Activated T-helper 1 cell treated with anti-CD3 and anti-CD28 coated beads, Interleukin-12 subunit alpha, Interleukin-12 subunit beta, Interleukin-2, Interleukin-4 antibody, amounts not matched to agents 30 ng/mL and 10 ng/mL and 1 ng/mL, durations not matched to agents 14 hours and 24 hours and 36 hours (primary cell): Measurements from ENCODE around the gene RD3L. TPM values are rescaled to one million over a fixed set of nuclear protein-coding genes. Genes with fewer than 3 reads are reported as not detected.
"Not testable (repeated sequence)": the region's sequence is repeated elsewhere in the genome, so short reads cannot be mapped to it uniquely, and the experiment has no call there.

Experiments used
- DNase-seq: peaks from one replicate; pipeline ENCODE4 v3.0.0; 2021; ENCODE audit warnings: low spot score
- H3K27ac Mint-ChIP-seq: one replicate; pipeline ENCODE4 v1.8.0; 2021; ENCODE audit warnings: mild to moderate bottlenecking, mixed read lengths
- H3K27me3 Mint-ChIP-seq: one replicate; pipeline ENCODE4 v1.8.0; 2022; ENCODE audit warnings: mild to moderate bottlenecking, moderate library complexity, mixed read lengths; ENCODE audit not compliant: insufficient read depth
- H3K36me3 Mint-ChIP-seq: one replicate; pipeline ENCODE4 v1.8.0; 2021; ENCODE audit warnings: low read depth, mixed read lengths
- H3K4me1 Mint-ChIP-seq: one replicate; pipeline ENCODE4 v1.8.0; 2021; ENCODE audit warnings: low read depth, mixed read lengths
- H3K4me3 Mint-ChIP-seq: one replicate; pipeline ENCODE4 v1.8.0; 2021; ENCODE audit warnings: mild to moderate bottlenecking, moderate library complexity, mixed read lengths
- H3K9me3 Mint-ChIP-seq: one replicate; pipeline ENCODE4 v1.8.0; 2021; ENCODE audit warnings: mixed read lengths
- intact Hi-C: fragments of 100-400 bp; cut with micrococcal nuclease; formaldehyde crosslinking; loops from one replicate; pipeline ENCODE4 v1.15.1; 2024
- total RNA-seq: library from RNA; stranded (reverse); gene quantifications from 2 replicates; pipeline ENCODE4 v1.2.3, GENCODE V29; 2022

The RD3L gene
- total RNA-seq, 1 donor from 2014 or later: not detected

DNA sequence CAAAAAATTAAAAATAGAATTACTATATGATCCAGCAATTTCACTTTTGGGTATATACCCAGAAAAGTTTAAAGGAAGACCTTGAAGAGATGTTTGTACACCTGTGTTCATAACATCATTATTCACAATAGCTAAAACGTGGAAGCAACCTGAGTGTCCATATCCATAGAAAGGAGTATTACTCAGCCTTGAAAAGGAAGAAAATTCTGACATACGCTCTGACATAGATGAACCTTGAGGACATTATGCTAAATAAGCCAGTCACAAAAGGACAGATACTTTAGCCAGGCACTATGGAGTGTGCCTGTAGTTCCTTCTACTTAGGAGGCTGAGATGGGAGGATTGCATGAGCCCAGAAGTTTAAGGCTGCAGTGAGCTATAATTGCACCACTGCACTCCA, 6.1 kb upstream of the RD3L start:
- no peak for DNase-seq
- H3K4me3 Mint-ChIP-seq: no peak overlapping the region
- no peaks in the 10 kb centered on the region for H3K36me3 Mint-ChIP-seq
- H3K27me3 Mint-ChIP-seq: peaks cover 15% of the 10 kb centered on the region
- no peaks in the 10 kb centered on the region for H3K9me3 Mint-ChIP-seq
- intact Hi-C loops: no loop called here
- no peak overlapping the region for H3K27ac Mint-ChIP-seq
- no peaks in the 10 kb centered on the region for H3K4me1 Mint-ChIP-seq

DNA sequence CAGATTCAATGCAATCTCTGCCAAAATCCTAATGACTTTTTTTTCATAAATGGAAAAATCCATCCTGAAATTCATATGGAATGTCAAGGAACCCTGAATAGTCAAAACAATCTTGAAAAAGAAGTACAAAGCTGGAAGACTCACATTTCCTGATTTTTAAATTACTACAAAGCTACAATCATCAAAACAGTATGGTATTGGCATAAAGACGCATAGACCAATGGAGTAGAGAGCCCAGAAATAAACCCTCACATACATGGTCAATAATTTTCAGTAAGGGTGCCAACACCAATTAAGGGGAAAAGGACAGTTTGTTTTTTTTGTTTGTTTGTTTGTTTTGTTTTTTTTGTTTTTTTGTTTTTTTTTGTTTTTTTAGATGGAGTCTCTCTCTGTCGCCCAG, 4.6 kb upstream of the RD3L start:
- Mint-ChIP-seq H3K9me3 (no peaks in the 10 kb centered on the region), H3K27me3 (peaks cover 20% of the 10 kb centered on the region), H3K4me3 (no peak overlapping the region), H3K4me1 (no peaks in the 10 kb centered on the region), H3K27ac (no peak overlapping the region), H3K36me3 (no peaks in the 10 kb centered on the region)
- intact Hi-C loops: no loop called here
- no peak for DNase-seq

DNA sequence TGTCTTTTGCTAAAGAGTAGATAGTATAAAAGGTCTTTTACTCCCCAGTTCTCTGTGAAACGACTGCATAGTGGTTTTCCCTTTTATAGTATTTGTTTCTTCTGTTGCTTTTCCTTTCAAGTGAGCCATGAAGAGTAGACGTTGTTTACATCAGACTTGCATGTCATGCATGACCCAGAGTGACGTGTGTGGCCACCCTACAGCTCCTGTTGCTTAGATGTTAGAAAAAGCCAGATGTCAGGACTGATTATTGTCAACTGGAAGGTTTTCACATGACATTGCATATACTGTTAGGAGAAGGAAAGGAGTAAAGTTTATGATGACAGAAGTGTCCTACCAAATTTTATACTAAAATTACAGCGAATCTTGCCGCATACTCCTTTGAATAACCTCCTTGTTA, 1.3 kb upstream of the RD3L start:
- no peak overlapping the region for H3K27ac Mint-ChIP-seq
- intact Hi-C loops: no loop called here
- DNase-seq: no peak
- H3K36me3 Mint-ChIP-seq: no peaks in the 10 kb centered on the region
- no peaks in the 10 kb centered on the region for H3K9me3 Mint-ChIP-seq
- H3K4me3 Mint-ChIP-seq: no peak overlapping the region
- no peaks in the 10 kb centered on the region for H3K4me1 Mint-ChIP-seq
- peaks cover 29% of the 10 kb centered on the region for H3K27me3 Mint-ChIP-seq

DNA sequence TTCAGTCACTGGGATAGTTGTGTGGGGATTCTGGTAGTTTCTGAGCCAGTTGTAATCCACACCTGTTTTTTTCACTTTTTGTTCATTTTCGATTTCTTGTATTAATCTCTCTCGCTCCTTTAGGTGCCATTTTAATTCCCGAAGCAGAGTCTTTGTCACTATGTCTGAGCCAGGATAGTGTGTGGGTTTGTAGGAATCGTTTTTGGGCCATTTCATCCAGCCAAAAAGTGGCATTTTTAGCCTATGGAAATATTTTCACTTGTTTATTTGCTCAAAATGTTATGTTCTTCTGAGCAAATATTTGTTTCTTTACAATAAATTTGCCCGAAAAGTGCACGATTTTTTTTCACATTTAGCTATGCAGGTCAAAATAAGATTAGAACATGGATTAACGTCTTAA, 867 bp downstream of the RD3L start:
- no peaks in the 10 kb centered on the region for H3K4me1 Mint-ChIP-seq
- no peaks in the 10 kb centered on the region for H3K9me3 Mint-ChIP-seq
- no peak overlapping the region for H3K4me3 Mint-ChIP-seq
- H3K27me3 Mint-ChIP-seq: peaks cover 32% of the 10 kb centered on the region
- no peak for DNase-seq
- no peaks in the 10 kb centered on the region for H3K36me3 Mint-ChIP-seq
- no peak overlapping the region for H3K27ac Mint-ChIP-seq
- intact Hi-C loops: no loop called here

DNA sequence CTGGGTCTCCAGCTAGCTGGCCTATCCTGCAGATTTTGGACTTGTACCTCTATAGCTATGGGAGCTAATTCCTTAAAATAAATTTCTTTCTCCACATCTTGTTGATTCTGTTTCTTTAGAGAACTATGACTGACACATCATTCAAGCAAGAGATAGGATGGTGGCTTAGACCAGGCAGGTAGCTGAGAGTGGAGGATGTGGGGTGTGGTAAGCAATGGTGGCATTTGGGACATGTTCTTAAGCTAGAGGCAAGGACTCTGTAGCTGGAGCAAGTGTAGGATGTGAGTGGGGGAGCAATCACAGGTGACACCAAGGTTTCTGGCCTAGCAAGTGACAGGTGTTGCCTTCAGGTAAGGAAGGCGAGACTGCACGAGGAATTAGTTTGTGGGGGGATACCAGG, 7.2 kb downstream of the RD3L start:
- H3K27ac Mint-ChIP-seq: no peak overlapping the region
- H3K9me3 Mint-ChIP-seq: no peaks in the 10 kb centered on the region
- intact Hi-C loops: no loop called here
- H3K4me3 Mint-ChIP-seq: no peak overlapping the region
- H3K4me1 Mint-ChIP-seq: no peaks in the 10 kb centered on the region
- H3K36me3 Mint-ChIP-seq: no peaks in the 10 kb centered on the region
- peaks cover 16% of the 10 kb centered on the region for H3K27me3 Mint-ChIP-seq
- no peak for DNase-seq

DNA sequence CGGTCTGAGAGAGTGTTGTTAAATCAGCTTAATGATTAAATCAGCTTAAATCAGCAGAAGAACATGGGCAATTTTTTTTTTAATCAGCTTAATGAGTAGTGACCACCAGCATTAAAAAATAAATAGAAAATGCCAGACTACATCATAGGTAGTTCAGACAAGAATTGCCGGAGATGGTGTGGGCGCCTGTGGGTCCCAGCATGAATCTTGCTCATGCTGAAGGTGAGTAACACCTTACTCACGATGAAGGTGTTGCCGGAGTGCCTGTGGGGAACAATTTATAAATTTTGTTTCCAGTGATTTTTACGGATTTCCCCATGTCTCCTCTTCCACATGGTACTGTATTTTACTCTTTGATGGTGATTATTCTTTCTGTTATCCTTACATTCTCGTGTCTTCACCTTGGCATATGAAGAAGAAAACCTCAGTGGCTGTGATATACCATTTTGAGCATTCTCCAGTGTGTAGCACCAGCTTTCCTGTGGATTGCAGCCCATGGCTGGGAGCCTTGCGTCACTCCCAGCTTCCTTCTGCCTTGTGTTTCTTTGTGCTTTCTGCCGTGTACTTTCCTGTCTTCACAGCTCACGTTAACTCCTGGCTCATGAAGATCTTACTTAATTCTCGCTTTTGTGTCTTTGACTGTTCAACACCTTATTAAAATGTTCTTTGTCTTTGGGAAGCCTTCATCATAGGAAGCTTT, 9.4 kb downstream of the RD3L start:
- Mint-ChIP-seq H3K9me3 (no peaks in the 10 kb centered on the region), H3K4me3 (no peak overlapping the region), H3K4me1 (no peaks in the 10 kb centered on the region), H3K36me3 (no peaks in the 10 kb centered on the region), H3K27me3 (peaks cover 12% of the 10 kb centered on the region), H3K27ac (no peak overlapping the region)
- intact Hi-C loops: no loop called here
- no peak for DNase-seq

DNA sequence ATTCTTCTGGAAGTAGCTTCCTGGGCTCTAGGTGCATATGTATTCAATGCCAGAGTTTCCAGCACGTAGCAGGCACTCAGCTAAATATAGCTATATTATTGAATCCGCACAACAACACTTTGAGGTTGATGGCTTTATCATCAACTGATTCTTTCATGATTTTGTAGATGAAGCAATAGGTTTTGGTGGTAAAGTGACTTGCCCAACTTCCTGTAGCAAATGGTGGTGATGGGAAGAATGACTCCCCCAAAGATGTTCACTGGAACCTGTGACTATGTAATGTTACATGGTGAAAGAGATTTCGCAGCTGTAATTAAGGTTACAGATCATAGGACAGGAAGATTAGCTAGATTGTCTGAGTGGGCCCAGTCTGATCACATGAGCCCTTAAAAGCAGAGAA, 10.9 kb downstream of the RD3L start:
- Mint-ChIP-seq H3K36me3 (no peaks in the 10 kb centered on the region), H3K27me3 (peaks cover 9% of the 10 kb centered on the region), H3K27ac (no peak overlapping the region), H3K4me3 (no peak overlapping the region), H3K9me3 (no peaks in the 10 kb centered on the region), H3K4me1 (no peaks in the 10 kb centered on the region)
- intact Hi-C loops: no loop called here
- no peak for DNase-seq

DNA sequence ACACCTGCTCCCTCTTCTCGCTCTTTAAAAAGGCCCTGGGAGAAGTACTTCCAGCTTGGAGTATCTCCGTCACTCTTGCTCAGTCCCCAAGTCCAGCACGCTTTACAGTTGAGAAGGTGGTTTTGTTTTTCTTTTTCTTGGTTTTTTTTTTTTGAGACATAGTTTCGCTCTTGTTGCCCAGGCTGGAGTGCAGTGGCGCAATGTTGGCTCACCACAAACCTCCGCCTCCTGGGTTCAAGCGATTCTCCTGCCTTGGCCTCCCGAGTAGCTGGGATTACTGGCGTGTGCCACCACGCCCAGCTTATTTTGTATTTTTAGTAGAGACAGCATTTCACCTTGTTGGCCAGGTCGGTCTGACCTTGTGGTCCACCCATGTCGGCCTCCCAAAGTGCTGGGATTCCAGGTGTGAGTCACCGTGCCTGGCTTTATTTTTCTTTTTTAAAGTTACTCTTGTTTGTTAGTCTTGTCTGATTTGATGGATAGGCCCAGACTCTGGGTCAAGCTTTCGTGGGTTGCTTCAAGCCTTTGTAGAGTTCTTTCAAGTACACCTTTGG, 12.2 kb downstream of the RD3L start:
- no peaks in the 10 kb centered on the region for H3K9me3 Mint-ChIP-seq
- no peaks in the 10 kb centered on the region for H3K36me3 Mint-ChIP-seq
- DNase-seq: no peak
- intact Hi-C loops: no loop called here
- no peak overlapping the region for H3K27ac Mint-ChIP-seq
- H3K4me1 Mint-ChIP-seq: no peaks in the 10 kb centered on the region
- H3K27me3 Mint-ChIP-seq: peaks cover 12% of the 10 kb centered on the region
- H3K4me3 Mint-ChIP-seq: no peak overlapping the region

DNA sequence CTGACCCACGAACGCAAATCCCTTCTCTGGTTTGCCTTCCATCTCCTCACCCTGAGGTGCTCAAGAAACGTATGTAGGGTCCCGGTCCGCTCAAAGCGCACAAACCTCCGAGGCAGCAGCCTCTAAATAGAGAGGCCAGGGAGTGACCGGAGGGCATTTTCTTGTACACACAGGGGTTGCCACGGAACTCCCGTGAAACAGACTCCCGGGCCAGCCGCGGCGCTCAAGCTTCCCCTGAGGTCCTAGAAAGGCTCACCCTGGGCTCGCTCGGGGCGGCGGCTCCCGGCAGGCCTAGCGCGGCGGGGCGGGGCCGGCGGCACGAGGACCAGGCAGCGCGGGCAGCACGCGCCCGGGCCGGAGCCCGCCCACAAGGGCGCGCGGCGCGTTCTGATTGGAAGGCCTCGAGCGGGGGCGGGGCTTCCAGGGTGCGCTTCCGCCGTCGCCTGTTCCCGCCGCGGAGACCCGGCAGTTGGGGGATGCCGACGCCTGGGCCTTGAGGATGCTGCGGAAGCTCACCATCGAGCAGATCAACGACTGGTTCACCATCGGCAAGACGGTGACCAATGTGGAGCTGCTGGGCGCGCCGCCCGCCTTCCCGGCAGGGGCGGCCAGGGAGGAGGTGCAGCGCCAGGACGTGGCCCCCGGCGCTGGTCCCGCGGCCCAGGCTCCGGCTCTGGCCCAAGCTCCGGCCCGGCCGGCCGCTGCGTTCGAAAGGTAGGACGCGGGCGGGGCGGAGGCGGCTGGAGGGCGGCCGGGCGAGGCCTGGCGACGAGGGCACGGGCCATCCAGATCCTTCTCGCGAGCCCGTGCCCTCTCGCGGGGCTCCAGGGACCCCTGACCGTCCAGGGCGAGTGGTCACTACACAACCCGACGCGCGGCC, 14.1 kb downstream of the RD3L start, which contains the start of gene TDRD9:
TDRD9 (plus strand) TSS at position 446 of the 880 bp plus-strand sequence; CDS start at position 500, 54 bp downstream.
- no peak within 1 kb of the TSS for H3K27ac Mint-ChIP-seq
- H3K36me3 Mint-ChIP-seq: no peaks in the 10 kb centered on the region
- peaks cover 15% of the 10 kb centered on the region for H3K27me3 Mint-ChIP-seq
- no peaks in the 10 kb centered on the region for H3K9me3 Mint-ChIP-seq
- no peak for DNase-seq
- no peaks in the 10 kb centered on the region for H3K4me1 Mint-ChIP-seq
- no peak within 1 kb of the TSS for H3K4me3 Mint-ChIP-seq
- intact Hi-C loops: no loop called here

DNA sequence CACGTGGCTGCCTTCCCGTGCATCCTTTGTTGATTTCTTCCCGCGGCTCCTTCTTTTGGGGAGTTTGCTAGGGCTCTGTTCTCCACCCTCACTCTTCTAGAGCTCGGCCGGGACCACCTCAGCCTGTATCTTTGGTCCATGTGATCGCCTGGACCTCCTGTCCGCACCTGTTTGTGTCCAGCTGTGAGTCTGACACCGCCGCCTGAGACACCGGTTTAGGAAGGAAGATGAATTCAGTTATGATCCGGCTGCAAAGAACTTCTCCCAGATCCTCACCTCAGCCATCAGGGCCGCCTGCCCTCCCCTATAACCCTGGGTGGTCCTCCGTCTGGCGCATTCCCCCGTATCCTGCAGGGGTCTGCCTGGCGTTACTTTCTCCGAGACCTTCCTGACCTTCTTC, 14.8 kb downstream of the RD3L start:
- no peak for DNase-seq
- H3K36me3 Mint-ChIP-seq: no peaks in the 10 kb centered on the region
- H3K27me3 Mint-ChIP-seq: peaks cover 19% of the 10 kb centered on the region
- H3K27ac Mint-ChIP-seq: no peak overlapping the region
- intact Hi-C loops: no loop called here
- H3K4me1 Mint-ChIP-seq: no peaks in the 10 kb centered on the region
- H3K4me3 Mint-ChIP-seq: no peak overlapping the region
- H3K9me3 Mint-ChIP-seq: no peaks in the 10 kb centered on the region

DNA sequence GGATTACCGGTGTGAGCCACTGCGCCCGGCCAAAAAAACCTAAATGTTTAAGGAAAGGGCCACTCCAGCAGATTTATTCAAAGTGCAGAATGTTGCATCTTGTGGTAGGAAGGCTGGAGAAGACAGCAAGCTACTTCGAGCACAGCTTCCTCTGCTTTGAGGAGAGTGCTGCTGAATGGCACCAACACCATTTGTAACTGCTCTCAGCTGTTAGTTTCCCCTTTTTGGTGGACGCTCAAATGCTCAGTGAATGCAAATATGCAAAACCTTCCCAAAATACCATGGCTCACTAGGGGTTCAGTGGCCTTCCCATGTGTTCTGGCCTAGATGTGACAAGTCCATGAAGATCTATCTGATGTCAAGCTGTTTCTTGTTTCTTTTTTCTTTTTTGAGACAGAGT, 17.0 kb downstream of the RD3L start:
- Mint-ChIP-seq H3K27ac (no peak overlapping the region), H3K36me3 (no peaks in the 10 kb centered on the region), H3K9me3 (no peaks in the 10 kb centered on the region), H3K4me3 (no peak overlapping the region), H3K27me3 (peaks cover 14% of the 10 kb centered on the region), H3K4me1 (peaks cover 5% of the 10 kb centered on the region)
- intact Hi-C loops: no loop called here
- no peak for DNase-seq

DNA sequence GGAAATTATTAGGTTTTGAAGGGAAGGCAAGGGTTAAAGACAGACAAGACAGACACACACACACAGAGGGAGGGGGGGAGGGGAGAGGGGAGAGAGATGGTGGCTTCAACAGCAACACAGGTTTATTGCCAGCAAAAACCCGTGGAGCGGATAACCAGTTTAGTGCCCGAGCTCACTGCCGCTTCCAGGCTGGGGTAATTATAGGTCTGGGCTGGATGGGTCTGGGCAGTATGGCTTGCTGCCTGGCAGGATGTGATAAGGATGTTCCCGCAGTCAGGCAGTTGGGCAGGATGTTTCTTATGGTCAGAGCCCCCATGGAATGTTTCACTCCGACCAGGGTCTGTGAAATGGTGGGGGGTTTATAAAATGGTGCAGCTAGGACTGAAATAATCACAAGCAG, 18.5 kb downstream of the RD3L start:
- intact Hi-C loops: loop anchor here (5.0 kb wide), 1 partner anchor 362 kb away; the partner anchor contains the start of genes BAG5 and COA8

DNA sequence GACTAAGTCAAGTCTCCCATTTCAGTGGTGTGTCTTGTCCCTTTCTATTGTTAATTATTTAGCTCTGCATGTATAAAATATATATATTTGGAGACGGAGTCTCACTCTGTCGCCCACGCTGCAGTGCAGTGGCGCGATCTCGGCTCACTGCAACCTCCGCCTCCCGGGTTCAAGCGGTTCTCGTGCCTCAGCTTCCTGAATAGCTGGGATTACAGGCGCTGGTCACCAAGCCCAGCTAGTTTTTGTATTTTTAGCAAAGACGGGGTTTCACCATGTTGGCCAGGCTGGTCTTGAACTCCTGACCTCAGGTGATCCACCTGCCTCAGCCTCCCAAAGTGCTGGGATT, 20.5 kb downstream of the RD3L start:
- not testable (repeated sequence) for DNase-seq, H3K27ac Mint-ChIP-seq, H3K9me3 Mint-ChIP-seq, H3K36me3 Mint-ChIP-seq, H3K4me1 Mint-ChIP-seq
- intact Hi-C loops: loop anchor here (1.0 to 5.0 kb wide), 7 partner anchors 12 to 360 kb away; partner anchors contain the start of genes BAG5, COA8, KLC1 and PPP1R13B
- Mint-ChIP-seq H3K27me3 (peaks cover 12% of the 10 kb centered on the region), H3K4me3 (peak overlapping the region; percentile 96)

More for the DNA sequence above, 18.5 kb downstream of the RD3L start:
- no peaks in the 10 kb centered on the region for H3K9me3 Mint-ChIP-seq
- no peak overlapping the region for H3K27ac Mint-ChIP-seq
- peaks cover 12% of the 10 kb centered on the region for H3K27me3 Mint-ChIP-seq
- H3K4me1 Mint-ChIP-seq: peaks cover 5% of the 10 kb centered on the region
- no peak for DNase-seq
- no peaks in the 10 kb centered on the region for H3K36me3 Mint-ChIP-seq
- H3K4me3 Mint-ChIP-seq: no peak overlapping the region
